OCI-LY7 (cell line): Measurements from ENCODE around the gene SLC35F4.

Experiments
- CTCF ChIP-seq: fragments of 200-600 bp; sonication (generic); conservative IDR thresholded peaks from 2 replicates; pipeline ENCODE4 v1.5.1; 2014; ENCODE audit warnings: mild to moderate bottlenecking, antibody characterized with exemption, low read length, moderate library complexity, mixed read lengths
- EZH2phosphoT487 ChIP-seq: fragments of 200-600 bp; sonication (generic); IDR thresholded peaks from 2 replicates; pipeline ENCODE4 v1.6.1; 2018; ENCODE audit warnings: low read depth, borderline replicate concordance, mild to moderate bottlenecking, mixed run types, antibody characterized with exemption, low read length, moderate library complexity, mixed read lengths

DNA sequence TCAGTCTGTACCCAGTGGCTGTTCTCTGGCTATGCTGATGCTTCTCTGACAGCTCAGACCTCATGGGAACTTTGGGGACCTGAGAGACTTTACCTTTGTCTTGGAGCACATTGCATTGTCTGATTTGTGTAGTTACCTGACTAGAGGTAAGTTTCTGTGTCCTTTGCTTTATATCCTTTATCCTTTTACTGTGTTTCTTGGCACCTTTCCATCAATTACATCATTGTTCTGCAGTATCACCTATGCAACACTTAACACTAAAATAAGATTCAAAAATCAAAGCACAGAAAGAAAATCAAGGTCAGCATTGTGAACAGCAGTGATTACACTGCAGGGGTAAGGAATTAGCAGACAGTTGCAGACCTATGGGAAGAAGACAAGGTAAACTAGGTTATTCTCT, 43.8 kb downstream of the SLC35F4 start:
- TF ChIP-seq CTCF (no peak), EZH2phosphoT487 (no peak)
